Neural cell (in vitro differentiated cells): Measurements from ENCODE around the gene MC5R. TPM values are rescaled to one million over a fixed set of nuclear protein-coding genes. Genes with fewer than 3 reads are reported as not detected.
A peak's percentile ranks its signal among the peaks of the same experiment; 100 is the strongest.

Source experiments
- H2AFZ ChIP-seq: fragments of 200-600, 300-800 bp; sonication (generic), shearing (Covaris generic); 2 replicates; pipeline ENCODE4 v1.6.0; 2014; ENCODE audit warnings: low read depth, mild to moderate bottlenecking, antibody characterized with exemption, low read length, moderate library complexity
- H3F3A ChIP-seq: fragments of 200-600 bp; shearing (Covaris generic); 2 replicates; pipeline ENCODE4 v1.6.1; 2016; ENCODE audit warnings: mild to moderate bottlenecking, moderate library complexity, mixed read lengths, antibody characterized with exemption, low read length; ENCODE audit not compliant: insufficient read depth, poor library complexity, severe bottlenecking
- H3K27ac ChIP-seq: fragments of 200-600, 300-800 bp; sonication (generic), shearing (Covaris generic); 2 replicates; pipeline ENCODE4 v1.5.1; 2014; ENCODE audit warnings: mild to moderate bottlenecking, low read length, moderate library complexity
- H3K27me3 ChIP-seq: fragments of 300-800, 200-600 bp; sonication (generic), shearing (Covaris generic); 2 replicates; pipeline ENCODE4 v1.6.0; 2014; ENCODE audit warnings: mild to moderate bottlenecking, low read depth, low read length, moderate library complexity; ENCODE audit not compliant: insufficient read depth
- H3K36me3 ChIP-seq: fragments of 300-800, 200-600 bp; sonication (generic), shearing (Covaris generic); 2 replicates; pipeline ENCODE4 v1.5.1; 2014; ENCODE audit warnings: mild to moderate bottlenecking, antibody characterized with exemption, low read length, moderate library complexity; ENCODE audit not compliant: insufficient read depth
- H3K4me2 ChIP-seq: fragments of 300-800, 200-600 bp; sonication (generic), shearing (Covaris generic); 2 replicates; pipeline ENCODE4 v1.6.0; 2014; ENCODE audit warnings: mild to moderate bottlenecking, low read length
- H3K4me3 ChIP-seq: fragments of 300-800, 200-600 bp; sonication (generic), shearing (Covaris generic); 2 replicates; pipeline ENCODE4 v1.5.1; 2014; ENCODE audit warnings: mild to moderate bottlenecking, low read length, moderate library complexity
- H3K79me2 ChIP-seq: fragments of 200-600 bp; shearing (Covaris generic); replicated peaks from 2 replicates; pipeline ENCODE4 v1.6.0; 2014; ENCODE audit warnings: mild to moderate bottlenecking, low read length, moderate library complexity; ENCODE audit not compliant: insufficient read depth
- H3K9ac ChIP-seq: fragments of 300-800, 200-600 bp; sonication (generic), shearing (Covaris generic); 2 replicates; pipeline ENCODE4 v1.6.1; 2016; ENCODE audit warnings: mild to moderate bottlenecking, low read length, mixed read lengths
- H3K9me2 ChIP-seq: fragments of 200-600 bp; shearing (Covaris generic); 2 replicates; pipeline ENCODE4 v1.6.1; 2016; ENCODE audit warnings: mild to moderate bottlenecking, low read length, mixed read lengths; ENCODE audit not compliant: insufficient read depth
- H3K9me3 ChIP-seq: fragments of 200-600, 300-800 bp; sonication (generic), shearing (Covaris generic); 2 replicates; pipeline ENCODE4 v1.6.1; 2016; ENCODE audit warnings: mild to moderate bottlenecking, mixed run types, low read length, moderate library complexity, mixed read lengths
- H4K20me1 ChIP-seq: fragments of 200-600 bp; shearing (Covaris generic); 2 replicates; pipeline ENCODE4 v1.6.1; 2016; ENCODE audit warnings: mild to moderate bottlenecking, mixed run types; ENCODE audit not compliant: insufficient read depth
- CTCF ChIP-seq: fragments of 450-650 bp; IDR thresholded peaks from 2 replicates; pipeline ENCODE4 v1.5.1; 2014; ENCODE audit warnings: antibody characterized with exemption, mild to moderate bottlenecking, moderate library complexity; ENCODE audit not compliant: poor library complexity, severe bottlenecking
- EP300 ChIP-seq: fragments of 450-650 bp; conservative IDR thresholded peaks from 2 replicates; pipeline ENCODE4 v1.6.1; 2014; ENCODE audit warnings: antibody characterized with exemption, mild to moderate bottlenecking, moderate library complexity; ENCODE audit not compliant: poor library complexity, severe bottlenecking
- EZH2 ChIP-seq: fragments of 200-600, 300-800 bp; shearing (Covaris generic), sonication (generic); IDR thresholded peaks from 2 replicates; pipeline ENCODE4 v1.6.1; 2014; ENCODE audit warnings: antibody characterized with exemption, low read length, borderline replicate concordance, mild to moderate bottlenecking; ENCODE audit not compliant: insufficient read depth, poor library complexity, severe bottlenecking
- MXI1 ChIP-seq: fragments of 450-650 bp; conservative IDR thresholded peaks from 2 replicates; pipeline ENCODE4 v1.6.1; 2014; ENCODE audit warnings: antibody characterized with exemption, mild to moderate bottlenecking; ENCODE audit not compliant: poor library complexity, severe bottlenecking
- POLR2AphosphoS5 ChIP-seq: IDR thresholded peaks from 2 replicates; pipeline ENCODE4 v1.6.1; 2012
- RAD21 ChIP-seq: fragments of 450-650 bp; conservative IDR thresholded peaks from 2 replicates; pipeline ENCODE4 v1.6.1; 2014; ENCODE audit warnings: antibody characterized with exemption, mild to moderate bottlenecking, moderate library complexity
- SMC3 ChIP-seq: fragments of 450-650 bp; conservative IDR thresholded peaks from 2 replicates; pipeline ENCODE4 v1.6.1; 2014; ENCODE audit warnings: antibody characterized with exemption, mild to moderate bottlenecking, moderate library complexity; ENCODE audit not compliant: poor library complexity
- TAF1 ChIP-seq: IDR thresholded peaks from 2 replicates; pipeline ENCODE4 v1.6.1; 2012; ENCODE audit warnings: low read depth
- polyA plus RNA-seq: library from polyadenylated mRNA; depleted of rRNA; stranded (reverse); fragments of >200 nt; gene quantifications from 2 replicates; pipeline ENCODE4 v1.2.3, GENCODE V29; 2014
- TF ChIP-seq, protein P1 (sequence below): IDR thresholded peaks from 2 replicates; pipeline ENCODE4 v1.6.1; 2012; ENCODE audit warnings: borderline replicate concordance

MC5R gene
- polyA plus RNA-seq, 1 donor from 2014 or later = not detected

DNA sequence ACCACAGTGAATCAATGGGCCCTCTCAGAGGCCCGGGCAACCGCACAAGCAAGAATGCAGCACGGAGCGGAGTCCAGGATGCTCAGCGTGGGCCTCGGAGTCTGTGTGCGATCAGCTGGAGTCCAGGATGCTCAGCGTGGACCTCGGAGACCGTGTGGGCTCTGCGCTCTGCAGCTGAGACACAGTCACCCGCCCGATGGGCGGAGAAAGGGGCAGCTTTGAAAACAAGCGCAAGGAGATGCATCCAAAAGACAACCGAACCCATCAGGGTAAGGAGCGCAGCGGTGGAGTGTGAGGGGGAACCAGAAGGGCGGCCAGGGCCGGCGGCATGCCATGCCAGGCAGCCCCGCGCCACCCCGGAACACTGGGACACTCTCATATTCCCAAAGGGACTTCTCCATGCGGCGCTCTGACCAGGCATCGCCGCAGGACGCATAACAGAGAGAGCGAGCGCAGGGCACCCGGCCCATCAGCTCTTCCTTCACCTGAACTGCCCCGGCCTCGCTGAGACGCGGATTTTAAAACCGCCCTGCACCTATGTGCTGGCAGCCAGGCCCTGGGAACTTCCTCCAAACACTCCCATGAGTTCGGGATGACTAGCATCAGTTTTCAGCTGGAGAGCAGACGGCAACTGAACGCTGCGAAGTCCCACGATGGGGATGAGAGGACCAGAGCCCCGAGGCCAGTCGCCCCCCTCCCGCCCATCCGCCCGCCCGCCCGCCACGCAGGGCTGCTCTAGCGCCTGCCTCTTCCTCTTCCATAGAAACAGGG lies 44.7 kb downstream of the MC5R start:
- H3K4me2 ChIP-seq = peak overlapping the region; percentile 42
- TF ChIP-seq POLR2AphosphoS5 = no peak
- TF ChIP-seq TAF1 = no peak
- TF ChIP-seq, protein P1, sequence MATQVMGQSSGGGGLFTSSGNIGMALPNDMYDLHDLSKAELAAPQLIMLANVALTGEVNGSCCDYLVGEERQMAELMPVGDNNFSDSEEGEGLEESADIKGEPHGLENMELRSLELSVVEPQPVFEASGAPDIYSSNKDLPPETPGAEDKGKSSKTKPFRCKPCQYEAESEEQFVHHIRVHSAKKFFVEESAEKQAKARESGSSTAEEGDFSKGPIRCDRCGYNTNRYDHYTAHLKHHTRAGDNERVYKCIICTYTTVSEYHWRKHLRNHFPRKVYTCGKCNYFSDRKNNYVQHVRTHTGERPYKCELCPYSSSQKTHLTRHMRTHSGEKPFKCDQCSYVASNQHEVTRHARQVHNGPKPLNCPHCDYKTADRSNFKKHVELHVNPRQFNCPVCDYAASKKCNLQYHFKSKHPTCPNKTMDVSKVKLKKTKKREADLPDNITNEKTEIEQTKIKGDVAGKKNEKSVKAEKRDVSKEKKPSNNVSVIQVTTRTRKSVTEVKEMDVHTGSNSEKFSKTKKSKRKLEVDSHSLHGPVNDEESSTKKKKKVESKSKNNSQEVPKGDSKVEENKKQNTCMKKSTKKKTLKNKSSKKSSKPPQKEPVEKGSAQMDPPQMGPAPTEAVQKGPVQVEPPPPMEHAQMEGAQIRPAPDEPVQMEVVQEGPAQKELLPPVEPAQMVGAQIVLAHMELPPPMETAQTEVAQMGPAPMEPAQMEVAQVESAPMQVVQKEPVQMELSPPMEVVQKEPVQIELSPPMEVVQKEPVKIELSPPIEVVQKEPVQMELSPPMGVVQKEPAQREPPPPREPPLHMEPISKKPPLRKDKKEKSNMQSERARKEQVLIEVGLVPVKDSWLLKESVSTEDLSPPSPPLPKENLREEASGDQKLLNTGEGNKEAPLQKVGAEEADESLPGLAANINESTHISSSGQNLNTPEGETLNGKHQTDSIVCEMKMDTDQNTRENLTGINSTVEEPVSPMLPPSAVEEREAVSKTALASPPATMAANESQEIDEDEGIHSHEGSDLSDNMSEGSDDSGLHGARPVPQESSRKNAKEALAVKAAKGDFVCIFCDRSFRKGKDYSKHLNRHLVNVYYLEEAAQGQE = no peak
- no peak for TF ChIP-seq EP300
- no peak for TF ChIP-seq CTCF
- TF ChIP-seq SMC3 = no peak
- TF ChIP-seq MXI1 = no peak
- no peak for TF ChIP-seq RAD21
- TF ChIP-seq EZH2 = no peak

GRCh38 chr18:13871701-13872100 lies 47.8 kb downstream of the MC5R start:
- H3K9me3 ChIP-seq = no peaks in the 10 kb centered on the region
- no peaks in the 10 kb centered on the region for H3K36me3 ChIP-seq
- no peaks in the 10 kb centered on the region for H3K79me2 ChIP-seq
- no peak overlapping the region for H3K9ac ChIP-seq
- peaks cover 30% of the 10 kb centered on the region for H3K27me3 ChIP-seq
- no peak for TF ChIP-seq EZH2
- no peak for TF ChIP-seq RAD21
- no peak for TF ChIP-seq POLR2AphosphoS5
- no peak for TF ChIP-seq SMC3
- TF ChIP-seq, protein P1 = no peak
- TF ChIP-seq CTCF = no peak
- TF ChIP-seq EP300 = no peak
- no peak for TF ChIP-seq TAF1
- TF ChIP-seq MXI1 = no peak
- H3K9me2 ChIP-seq = no peaks in the 10 kb centered on the region
- no peak overlapping the region for H3K27ac ChIP-seq
- H3K4me3 ChIP-seq = no peak overlapping the region
- no peaks in the 10 kb centered on the region for H3F3A ChIP-seq
- H3K4me2 ChIP-seq = no peak overlapping the region
- no peaks in the 10 kb centered on the region for H4K20me1 ChIP-seq
- no peak overlapping the region for H2AFZ ChIP-seq

More for the DNA sequence above, 44.7 kb downstream of the MC5R start:
- no peak overlapping the region for H3K27ac ChIP-seq
- H3K9me3 ChIP-seq = no peaks in the 10 kb centered on the region
- H3K9ac ChIP-seq = peak overlapping the region; percentile 34
- H3K79me2 ChIP-seq = no peaks in the 10 kb centered on the region
- H4K20me1 ChIP-seq = no peaks in the 10 kb centered on the region
- H3K36me3 ChIP-seq = no peaks in the 10 kb centered on the region
- peaks cover 33% of the 10 kb centered on the region for H3K27me3 ChIP-seq
- no peaks in the 10 kb centered on the region for H3F3A ChIP-seq
- H2AFZ ChIP-seq = peak overlapping the region; percentile 25
- peak overlapping the region; percentile 65 for H3K4me3 ChIP-seq
- no peaks in the 10 kb centered on the region for H3K9me2 ChIP-seq
